ENCODE data around the gene RETN. TPM values are rescaled to one million over a fixed set of nuclear protein-coding genes. Genes with fewer than 3 reads are reported as not detected.

Gene RETN
- total RNA-seq, 1 donor from 2014 or later: 3.7 TPM

GRCh38 chr19:7628589-7629311, 40.1 kb upstream of the RETN start:
- Histone ChIP-seq H3K9me3 (ENCODE audit: control insufficient read depth in 3 of 3, low read length in 3 of 3) (no peaks in the 10 kb centered on the region), H3K27ac (ENCODE audit: low read depth, low read length) (peak overlapping the region; percentile 90), H3K36me3 (ENCODE audit: control insufficient read depth in 3 of 3, insufficient read depth in 3 of 3, low read length in 3 of 3) (peaks cover 21 to 32% (median 21%) of the 10 kb centered on the region in 3 donors), H3K9ac (ENCODE audit: low read depth in 1 of 3, low read length in 3 of 3) (peak overlapping the region; percentile 96 to 99 (median 96)), H3K4me3 (ENCODE audit: low read length in 3 of 3) (peak overlapping the region; percentile 95 to 100 (median 99)), H3K27me3 (ENCODE audit: control insufficient read depth in 3 of 3, insufficient read depth in 3 of 3, low read length in 3 of 3) (no peaks in the 10 kb centered on the region), H3K4me1 (ENCODE audit: control insufficient read depth in 3 of 3, insufficient read depth in 3 of 3, low read length in 3 of 3) (peaks cover 26 to 37% (median 26%) of the 10 kb centered on the region in 3 donors)

- H3K4me1 ChIP-seq (ENCODE audit: control insufficient read depth in 3 of 3, insufficient read depth in 3 of 3, low read length in 3 of 3): peaks cover 26 to 37% (median 26%) of the 10 kb centered on the region in 3 donors
- peak within 1 kb of the TSS; percentile 96 to 99 (median 96) for H3K9ac ChIP-seq (ENCODE audit: low read depth in 1 of 3, low read length in 3 of 3)
- peak within 1 kb of the TSS; percentile 90 for H3K27ac ChIP-seq (ENCODE audit: low read depth, low read length)
- H3K36me3 ChIP-seq (ENCODE audit: control insufficient read depth in 3 of 3, insufficient read depth in 3 of 3, low read length in 3 of 3): peaks cover 18 to 27% (median 18%) of the 10 kb centered on the region in 3 donors
- no peaks in the 10 kb centered on the region for H3K9me3 ChIP-seq (ENCODE audit: control insufficient read depth in 3 of 3, low read length in 3 of 3)
- H3K4me3 ChIP-seq (ENCODE audit: low read length in 3 of 3): peak within 1 kb of the TSS; percentile 95 to 100 (median 99)
- H3K27me3 ChIP-seq (ENCODE audit: control insufficient read depth in 3 of 3, insufficient read depth in 3 of 3, low read length in 3 of 3): peaks cover 0 to under 1% (median 0%) of the 10 kb centered on the region in 3 donors
Observed at GRCh38 chr19:7629347-7630054, 39.3 kb upstream of the RETN start, which contains the start of the genes PET100 and XAB2. TSS of gene PET100 (plus strand) at chr19:7629793. CDS start at chr19:7629834, 41 bp downstream. TSS of gene XAB2 (minus strand) at chr19:7629545. CDS start at chr19:7629527, 18 bp downstream.

- Histone ChIP-seq H3K36me3 (ENCODE audit: control insufficient read depth in 3 of 3, insufficient read depth in 3 of 3, low read length in 3 of 3) (peaks cover 5 to 9% (median 7%) of the 10 kb centered on the region in 3 donors), H3K4me1 (ENCODE audit: control insufficient read depth in 3 of 3, insufficient read depth in 3 of 3, low read length in 3 of 3) (peaks cover 26 to 41% (median 32%) of the 10 kb centered on the region in 3 donors), H3K27me3 (ENCODE audit: control insufficient read depth in 3 of 3, insufficient read depth in 3 of 3, low read length in 3 of 3) (peaks cover 17 to 20% (median 18%) of the 10 kb centered on the region in 3 donors), H3K9ac (ENCODE audit: low read depth in 1 of 3, low read length in 3 of 3) (no peak overlapping the region), H3K4me3 (ENCODE audit: low read length in 3 of 3) (no peak overlapping the region), H3K9me3 (ENCODE audit: control insufficient read depth in 3 of 3, low read length in 3 of 3) (no peaks in the 10 kb centered on the region), H3K27ac (ENCODE audit: low read depth, low read length) (no peak overlapping the region)
Observed at GRCh38 chr19:7631577-7631976, 37.3 kb upstream of the RETN start.

- Histone ChIP-seq H3K36me3 (ENCODE audit: control insufficient read depth in 3 of 3, insufficient read depth in 3 of 3, low read length in 3 of 3) (peaks cover 0 to 6% (median 2%) of the 10 kb centered on the region in 3 donors), H3K27ac (ENCODE audit: low read depth, low read length) (no peak overlapping the region), H3K9me3 (ENCODE audit: control insufficient read depth in 3 of 3, low read length in 3 of 3) (no peaks in the 10 kb centered on the region), H3K9ac (ENCODE audit: low read depth in 1 of 3, low read length in 3 of 3) (no peak overlapping the region), H3K27me3 (ENCODE audit: control insufficient read depth in 3 of 3, insufficient read depth in 3 of 3, low read length in 3 of 3) (peaks cover 18 to 27% (median 23%) of the 10 kb centered on the region in 3 donors), H3K4me3 (ENCODE audit: low read length in 3 of 3) (no peak overlapping the region), H3K4me1 (ENCODE audit: control insufficient read depth in 3 of 3, insufficient read depth in 3 of 3, low read length in 3 of 3) (peaks cover 25 to 39% (median 32%) of the 10 kb centered on the region in 3 donors)
Observed at GRCh38 chr19:7632340-7633203, 36.3 kb upstream of the RETN start.

GRCh38 chr19:7633698-7634097, 35.2 kb upstream of the RETN start, which contains the start of gene PCP2:
TSS of gene PCP2 (minus strand) at chr19:7633719. CDS start at chr19:7633457, 262 bp downstream.
- Histone ChIP-seq H3K9ac (ENCODE audit: low read depth in 1 of 3, low read length in 3 of 3) (no peak within 1 kb of the TSS), H3K27me3 (ENCODE audit: control insufficient read depth in 3 of 3, insufficient read depth in 3 of 3, low read length in 3 of 3) (peaks cover 21 to 35% (median 33%) of the 10 kb centered on the region in 3 donors), H3K36me3 (ENCODE audit: control insufficient read depth in 3 of 3, insufficient read depth in 3 of 3, low read length in 3 of 3) (peaks cover 0 to 6% (median 0%) of the 10 kb centered on the region in 3 donors), H3K27ac (ENCODE audit: low read depth, low read length) (no peak within 1 kb of the TSS), H3K4me1 (ENCODE audit: control insufficient read depth in 3 of 3, insufficient read depth in 3 of 3, low read length in 3 of 3) (peaks cover 14 to 28% (median 20%) of the 10 kb centered on the region in 3 donors), H3K4me3 (ENCODE audit: low read length in 3 of 3) (no peak within 1 kb of the TSS), H3K9me3 (ENCODE audit: control insufficient read depth in 3 of 3, low read length in 3 of 3) (no peaks in the 10 kb centered on the region)

- H3K4me1 ChIP-seq (ENCODE audit: control insufficient read depth in 3 of 3, insufficient read depth in 3 of 3, low read length in 3 of 3): peaks cover 2 to 11% (median 8%) of the 10 kb centered on the region in 3 donors
- H3K9ac ChIP-seq (ENCODE audit: low read depth in 1 of 3, low read length in 3 of 3): no peak overlapping the region
- peaks cover 21 to 50% (median 48%) of the 10 kb centered on the region in 3 donors for H3K27me3 ChIP-seq (ENCODE audit: control insufficient read depth in 3 of 3, insufficient read depth in 3 of 3, low read length in 3 of 3)
- H3K4me3 ChIP-seq (ENCODE audit: low read length in 3 of 3): no peak overlapping the region
- no peak overlapping the region for H3K27ac ChIP-seq (ENCODE audit: low read depth, low read length)
- no peaks in the 10 kb centered on the region for H3K9me3 ChIP-seq (ENCODE audit: control insufficient read depth in 3 of 3, low read length in 3 of 3)
- peaks cover 0 to 6% (median 0%) of the 10 kb centered on the region in 3 donors for H3K36me3 ChIP-seq (ENCODE audit: control insufficient read depth in 3 of 3, insufficient read depth in 3 of 3, low read length in 3 of 3)
Observed at GRCh38 chr19:7635670-7636069, 33.2 kb upstream of the RETN start.

GRCh38 chr19:7636317-7636690, 32.5 kb upstream of the RETN start:
- Histone ChIP-seq H3K9me3 (ENCODE audit: control insufficient read depth in 3 of 3, low read length in 3 of 3) (no peaks in the 10 kb centered on the region), H3K9ac (ENCODE audit: low read depth in 1 of 3, low read length in 3 of 3) (no peak overlapping the region), H3K27ac (ENCODE audit: low read depth, low read length) (no peak overlapping the region), H3K4me3 (ENCODE audit: low read length in 3 of 3) (peak overlapping the region in 1 of 3 donors; percentile 14), H3K27me3 (ENCODE audit: control insufficient read depth in 3 of 3, insufficient read depth in 3 of 3, low read length in 3 of 3) (peaks cover 21 to 50% (median 48%) of the 10 kb centered on the region in 3 donors), H3K36me3 (ENCODE audit: control insufficient read depth in 3 of 3, insufficient read depth in 3 of 3, low read length in 3 of 3) (peaks cover 0 to 6% (median 0%) of the 10 kb centered on the region in 3 donors), H3K4me1 (ENCODE audit: control insufficient read depth in 3 of 3, insufficient read depth in 3 of 3, low read length in 3 of 3) (peaks cover 0 to 7% (median 6%) of the 10 kb centered on the region in 3 donors)

GRCh38 chr19:7636691-7637373, 32.0 kb upstream of the RETN start, which contains the start of gene STXBP2:
TSS of gene STXBP2 (plus strand) at chr19:7637110. CDS start at chr19:7637150, 40 bp downstream.
- H3K9me3 ChIP-seq (ENCODE audit: control insufficient read depth in 3 of 3, low read length in 3 of 3): no peaks in the 10 kb centered on the region
- no peak within 1 kb of the TSS for H3K27ac ChIP-seq (ENCODE audit: low read depth, low read length)
- H3K4me1 ChIP-seq (ENCODE audit: control insufficient read depth in 3 of 3, insufficient read depth in 3 of 3, low read length in 3 of 3): peaks cover 0 to 7% (median 6%) of the 10 kb centered on the region in 3 donors
- H3K27me3 ChIP-seq (ENCODE audit: control insufficient read depth in 3 of 3, insufficient read depth in 3 of 3, low read length in 3 of 3): peaks cover 21 to 52% (median 48%) of the 10 kb centered on the region in 3 donors
- H3K9ac ChIP-seq (ENCODE audit: low read depth in 1 of 3, low read length in 3 of 3): peak within 1 kb of the TSS in 1 of 3 donors; percentile 40
- peak within 1 kb of the TSS in 2 of 3 donors; percentile 14 to 22 for H3K4me3 ChIP-seq (ENCODE audit: low read length in 3 of 3)
- peaks cover 0 to 4% (median 0%) of the 10 kb centered on the region in 3 donors for H3K36me3 ChIP-seq (ENCODE audit: control insufficient read depth in 3 of 3, insufficient read depth in 3 of 3, low read length in 3 of 3)

Measured in skeletal muscle tissue (tissue), 4 donors.